Stomach (tissue), 9 donors: Measurements from ENCODE around the gene CYP27A1. TPM values are rescaled to one million over a fixed set of nuclear protein-coding genes. Genes with fewer than 3 reads are reported as not detected.

Experiments
- DNase-seq, 2 donors: peaks; one replicate each; pipeline versions ENCODE4 v3.0.0 to v3.0.0-alpha.2; 2013 to 2019
- H3K27ac ChIP-seq, 5 donors: fragments of 200-600 bp in 4 of 5; sonication (generic) in 4 of 5; one replicate each; pipeline ENCODE4 v1.5.1; 2013 to 2019; ENCODE audit warnings: mild to moderate bottlenecking in 1 of 5, moderate library complexity in 1 of 5
- H3K27me3 ChIP-seq, 3 donors: fragments of 200-600 bp; sonication (generic); one replicate each; pipeline ENCODE4 v1.5.1; 2017 to 2019; ENCODE audit warnings: mixed run types in 1 of 3
- H3K36me3 ChIP-seq, 4 donors: fragments of 200-600 bp; sonication (generic); 1 replicate in 3 of 4; 2 replicates in 1 of 4; pipeline ENCODE4 v1.5.1; 2016 to 2019
- H3K4me1 ChIP-seq, 4 donors: fragments of 200-600 bp; sonication (generic); one replicate each; pipeline ENCODE4 v1.5.1; 2016 to 2019
- H3K4me3 ChIP-seq, 4 donors: fragments of 200-600 bp; sonication (generic) in 3 of 4; one replicate each; pipeline ENCODE4 v1.5.1; 2016 to 2019; ENCODE audit warnings: mild to moderate bottlenecking in 1 of 4
- H3K9me3 ChIP-seq, 4 donors: fragments of 200-600 bp; sonication (generic); one replicate each; pipeline ENCODE4 v1.5.1; 2016 to 2019
- EP300 ChIP-seq: sonication (generic); formaldehyde crosslinking; IDR thresholded peaks from one replicate; pipeline ENCODE4 v1.6.1; 2017; ENCODE audit warnings: antibody characterized with exemption
- POLR2A ChIP-seq, 4 donors: fragments of 450-650 bp; IDR thresholded peaks; one replicate each; pipeline ENCODE4 v1.6.1; 2016; ENCODE audit warnings: antibody characterized with exemption in 4 of 4, control low read depth in 2 of 4, mild to moderate bottlenecking in 1 of 4, moderate library complexity in 1 of 4
- POLR2AphosphoS5 ChIP-seq, 3 donors: sonication (generic); formaldehyde crosslinking; IDR thresholded peaks; one replicate each; pipeline ENCODE4 v1.6.1; 2016; ENCODE audit warnings: antibody characterized with exemption in 3 of 3
- WGBS, 5 donors: extraction: QIAGEN DNeasy Blood & Tissue Kit in 3 of 5; methylation state at CpG; one replicate each; pipeline versions ENCODE4 v1.1.5 to v1.1.7; 2013 to 2018; 5-methylcytosine and 5-hydroxymethylcytosine counted together
- intact Hi-C: fragments of 100-400 bp; cut with DNase I; formaldehyde crosslinking; loops from one replicate; pipeline ENCODE4 v1.15.1; 2023; ENCODE audit warnings: low total_unique reads
- polyA plus RNA-seq, 3 donors: library from polyadenylated mRNA; stranded (reverse); fragments of 200-250 nt; gene quantifications; one replicate each; pipeline ENCODE4 v1.2.3, GENCODE V29; 2013
- total RNA-seq, 5 donors: library from RNA; depleted of rRNA; stranded (reverse); fragments of >200 nt; gene quantifications; one replicate each; pipeline versions ENCODE4 v1.1.0 to v1.2.3, GENCODE V29; 2014 to 2016
- TF ChIP-seq, protein P1 (sequence below), 7 experiments: fragments of 450-650 bp in 4 of 7; fragments of 200-600 bp in 3 of 7; sonication (generic) in 3 of 7; IDR thresholded peaks; one replicate each; pipeline ENCODE4 v1.5.1; 2016 to 2019; ENCODE audit warnings: antibody characterized with exemption in 7 of 7, control low read depth in 2 of 7, mild to moderate bottlenecking in 1 of 7
- donor health status: healthy with polysubstance abuse.
- donor health status: Bipolar disorder and iron deficiency.
- donor health status: healthy.

Gene CYP27A1
- total and polyA plus RNA-seq, 8 donors = 4.4 to 546 (median 13.6) TPM

DNA sequence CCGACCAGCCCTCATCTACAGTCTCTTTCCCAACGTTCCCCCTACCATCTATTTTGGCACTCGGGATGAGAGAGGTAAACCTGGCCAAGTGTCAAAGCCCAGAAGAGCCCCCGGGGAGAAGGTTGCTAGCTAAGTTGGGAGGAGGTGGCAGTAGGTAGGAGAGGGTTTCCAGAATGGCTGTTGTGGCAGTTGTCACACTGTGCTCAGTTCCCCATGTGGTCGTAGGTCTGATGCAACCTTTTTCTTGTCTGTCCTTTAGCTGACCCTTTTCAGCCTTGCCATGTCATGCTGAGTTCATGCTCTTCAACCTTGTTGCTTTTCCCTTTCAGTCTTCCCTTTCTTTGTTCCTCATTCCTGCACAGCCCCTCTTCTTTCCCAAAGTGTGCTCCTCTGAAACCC, 36.8 kb upstream of the CYP27A1 start:
- Histone ChIP-seq H3K27me3 (no peaks in the 10 kb centered on the region), H3K4me3 (no peak overlapping the region), H3K27ac (peak overlapping the region in 3 of 5 donors; percentile 34 to 45 (median 42)), H3K4me1 (peaks cover 0 to 8% (median 0%) of the 10 kb centered on the region in 4 donors), H3K36me3 (peaks cover 51 to 96% (median 87%) of the 10 kb centered on the region in 4 donors), H3K9me3 (no peaks in the 10 kb centered on the region)
- no peak for DNase-seq
- intact Hi-C loops = no loop called here
- 62 to 81% (median 77%) methylated on average over 5 of the region's 5 CpGs for WGBS, 5 donors
- TF ChIP-seq EP300 (no peak), POLR2A (IDR thresholded peaks at IDR 0.05) (no peak), POLR2AphosphoS5 (IDR thresholded peaks at IDR 0.05) (peak in 1 of 3 donors; percentile 26)
- TF ChIP-seq, protein P1, sequence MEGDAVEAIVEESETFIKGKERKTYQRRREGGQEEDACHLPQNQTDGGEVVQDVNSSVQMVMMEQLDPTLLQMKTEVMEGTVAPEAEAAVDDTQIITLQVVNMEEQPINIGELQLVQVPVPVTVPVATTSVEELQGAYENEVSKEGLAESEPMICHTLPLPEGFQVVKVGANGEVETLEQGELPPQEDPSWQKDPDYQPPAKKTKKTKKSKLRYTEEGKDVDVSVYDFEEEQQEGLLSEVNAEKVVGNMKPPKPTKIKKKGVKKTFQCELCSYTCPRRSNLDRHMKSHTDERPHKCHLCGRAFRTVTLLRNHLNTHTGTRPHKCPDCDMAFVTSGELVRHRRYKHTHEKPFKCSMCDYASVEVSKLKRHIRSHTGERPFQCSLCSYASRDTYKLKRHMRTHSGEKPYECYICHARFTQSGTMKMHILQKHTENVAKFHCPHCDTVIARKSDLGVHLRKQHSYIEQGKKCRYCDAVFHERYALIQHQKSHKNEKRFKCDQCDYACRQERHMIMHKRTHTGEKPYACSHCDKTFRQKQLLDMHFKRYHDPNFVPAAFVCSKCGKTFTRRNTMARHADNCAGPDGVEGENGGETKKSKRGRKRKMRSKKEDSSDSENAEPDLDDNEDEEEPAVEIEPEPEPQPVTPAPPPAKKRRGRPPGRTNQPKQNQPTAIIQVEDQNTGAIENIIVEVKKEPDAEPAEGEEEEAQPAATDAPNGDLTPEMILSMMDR (IDR thresholded peaks at IDR 0.05) = no peak

DNA sequence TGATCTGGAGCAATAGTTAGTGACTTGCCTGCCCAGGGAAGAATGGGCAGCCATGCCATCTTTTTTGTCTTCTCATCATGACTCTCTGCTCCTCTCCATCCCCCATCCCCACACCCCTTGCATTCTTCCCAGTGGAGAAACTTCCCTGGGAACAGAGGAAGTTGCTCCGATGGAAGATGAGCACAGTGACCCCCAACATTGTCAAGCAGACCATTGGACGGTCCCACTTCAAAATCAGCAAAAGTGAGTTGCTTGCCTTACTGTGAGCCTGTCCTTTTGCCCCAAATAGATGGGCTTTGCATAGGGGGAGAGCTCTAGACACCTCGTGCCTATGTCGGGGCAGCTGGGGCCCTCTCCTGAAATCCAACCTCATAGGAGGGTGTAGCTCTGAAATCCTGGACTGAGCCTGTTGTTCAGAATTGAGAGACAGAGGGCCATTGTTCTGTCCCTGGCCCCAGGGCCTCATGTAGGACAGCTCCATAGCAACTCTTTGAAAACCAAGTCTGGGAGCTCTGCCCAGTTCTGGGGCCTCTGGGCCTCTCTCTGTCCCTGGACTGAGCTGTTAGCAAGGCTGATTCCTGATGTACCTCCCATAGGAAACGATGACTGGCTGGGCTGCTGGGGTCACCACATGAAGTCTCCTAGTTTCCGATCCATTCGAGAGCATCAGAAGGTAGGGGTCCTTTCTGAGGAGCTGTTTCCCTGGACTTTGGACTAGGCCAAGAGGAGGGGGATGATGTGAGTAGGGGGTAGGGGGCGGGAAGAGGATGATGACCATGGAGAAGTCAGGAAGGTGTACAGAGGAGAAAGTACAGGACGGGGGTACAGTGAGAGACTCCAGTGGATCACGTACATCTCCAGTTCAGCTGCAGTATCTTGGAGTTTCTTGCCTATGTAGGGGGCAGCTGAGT, 36.1 kb upstream of the CYP27A1 start:
- peak; percentile 43 to 82 for DNase-seq
- TF ChIP-seq, protein P1 (IDR thresholded peaks at IDR 0.05) = no peak
- no peak for TF ChIP-seq EP300
- TF ChIP-seq POLR2AphosphoS5 (IDR thresholded peaks at IDR 0.05) = no peak
- no peak for TF ChIP-seq POLR2A (IDR thresholded peaks at IDR 0.05)
- Histone ChIP-seq H3K4me1 (peaks cover 0 to 8% (median 0%) of the 10 kb centered on the region in 4 donors), H3K9me3 (no peaks in the 10 kb centered on the region), H3K4me3 (no peak overlapping the region), H3K36me3 (peaks cover 51 to 96% (median 87%) of the 10 kb centered on the region in 4 donors), H3K27ac (peak overlapping the region in 3 of 5 donors; percentile 34 to 42 (median 38)), H3K27me3 (no peaks in the 10 kb centered on the region)
- intact Hi-C loops = no loop called here
- WGBS, 5 donors = 53 to 76% (median 65%) methylated on average over 10 of the region's 10 CpGs

DNA sequence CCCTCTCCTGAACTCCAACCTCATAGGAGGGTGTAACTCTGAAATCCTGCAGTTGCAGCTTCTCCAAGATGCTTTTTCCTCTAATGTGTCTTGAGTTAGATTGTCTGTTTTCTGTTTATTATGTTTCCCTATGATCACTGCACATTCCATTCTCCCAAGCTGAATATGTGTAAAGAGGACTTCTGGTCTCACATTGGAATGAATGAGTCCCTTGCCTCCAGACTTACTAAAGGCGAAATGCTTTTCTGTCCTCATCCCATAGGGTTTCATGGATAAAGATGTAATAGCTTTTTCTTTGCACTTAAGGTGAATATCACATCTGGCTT, 35.5 kb upstream of the CYP27A1 start:
- H3K27ac ChIP-seq = peak overlapping the region in 1 of 5 donors; percentile 38
- no peaks in the 10 kb centered on the region for H3K27me3 ChIP-seq
- H3K9me3 ChIP-seq = no peaks in the 10 kb centered on the region
- peaks cover 57 to 96% (median 87%) of the 10 kb centered on the region in 4 donors for H3K36me3 ChIP-seq
- TF ChIP-seq POLR2AphosphoS5 (IDR thresholded peaks at IDR 0.05) = no peak
- TF ChIP-seq EP300 = no peak
- TF ChIP-seq, protein P1 (IDR thresholded peaks at IDR 0.05) = no peak
- no peak for TF ChIP-seq POLR2A (IDR thresholded peaks at IDR 0.05)
- H3K4me3 ChIP-seq = no peak overlapping the region
- no peak for DNase-seq
- WGBS, 5 donors = 88 to 100% (median 99%) methylated on average over 1 of the region's 1 CpG
- intact Hi-C loops = no loop called here
- peaks cover 0 to 8% (median 0%) of the 10 kb centered on the region in 4 donors for H3K4me1 ChIP-seq

DNA sequence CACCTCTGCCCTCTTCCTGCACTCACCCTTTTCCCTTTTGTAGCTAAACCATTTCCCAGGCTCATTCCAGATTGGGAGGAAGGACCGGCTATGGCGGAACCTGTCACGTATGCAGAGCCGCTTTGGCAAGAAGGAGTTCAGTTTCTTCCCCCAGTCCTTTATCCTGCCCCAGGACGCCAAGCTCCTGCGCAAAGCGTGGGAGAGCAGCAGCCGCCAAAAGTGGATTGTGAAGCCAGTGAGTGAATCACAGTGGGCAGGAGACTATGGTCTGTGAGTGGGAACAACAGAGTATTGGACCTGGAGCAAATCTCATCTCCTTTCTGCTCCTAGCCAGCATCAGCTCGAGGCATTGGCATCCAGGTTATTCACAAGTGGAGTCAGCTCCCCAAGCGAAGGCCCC, 35.0 kb upstream of the CYP27A1 start:
- H3K27ac ChIP-seq = no peak overlapping the region
- H3K4me3 ChIP-seq = no peak overlapping the region
- H3K4me1 ChIP-seq = peaks cover 0 to 8% (median 0%) of the 10 kb centered on the region in 4 donors
- intact Hi-C loops = no loop called here
- no peak for DNase-seq
- TF ChIP-seq POLR2A (IDR thresholded peaks at IDR 0.05) = no peak
- TF ChIP-seq EP300 = no peak
- TF ChIP-seq, protein P1 (IDR thresholded peaks at IDR 0.05) = no peak
- no peak for TF ChIP-seq POLR2AphosphoS5 (IDR thresholded peaks at IDR 0.05)
- no peaks in the 10 kb centered on the region for H3K9me3 ChIP-seq
- WGBS, 5 donors = 97 to 98% (median 98%) methylated on average over 10 of the region's 10 CpGs
- no peaks in the 10 kb centered on the region for H3K27me3 ChIP-seq
- peaks cover 62 to 96% (median 88%) of the 10 kb centered on the region in 4 donors for H3K36me3 ChIP-seq
